Natural killer cell (primary cell): ENCODE measurements around the gene UROC1. TPM values are rescaled to one million over a fixed set of nuclear protein-coding genes. Genes with fewer than 3 reads are reported as not detected.

Source experiments
- ATAC-seq, 3 donors: fragments of 150-1000 bp in 2 of 3; fragments of 200-7000 bp in 1 of 3; cut with Tn5 transposase; 1 replicate in 1 of 3; 2 replicates in 2 of 3; pipeline ENCODE4 v1.10.0; 2021; ENCODE audit warnings: mild to moderate bottlenecking in 2 of 3, moderate library complexity in 2 of 3
- DNase-seq, 2 donors: peaks; one replicate each; pipeline versions ENCODE4 v3.0.0 to v3.0.0-alpha.2; 2013 to 2021; ENCODE audit warnings: mixed read lengths in 1 of 2
- H3K27ac ChIP-seq: one replicate; pipeline ENCODE4 v1.5.1; 2013; ENCODE audit warnings: mild to moderate bottlenecking, low read length
- H3K27me3 ChIP-seq: one replicate; pipeline ENCODE4 v1.6.1; 2013; ENCODE audit warnings: low read length; ENCODE audit not compliant: control insufficient read depth, insufficient read depth
- H3K36me3 ChIP-seq: one replicate; pipeline ENCODE4 v1.6.1; 2013; ENCODE audit warnings: low read length; ENCODE audit not compliant: control insufficient read depth, insufficient read depth
- H3K4me1 ChIP-seq: one replicate; pipeline ENCODE4 v1.6.1; 2013; ENCODE audit warnings: low read length; ENCODE audit not compliant: control insufficient read depth, insufficient read depth
- H3K4me3 ChIP-seq: one replicate; pipeline ENCODE4 v1.5.1; 2013; ENCODE audit warnings: low read length
- H3K9me3 ChIP-seq: one replicate; pipeline ENCODE4 v1.6.1; 2013; ENCODE audit warnings: low read length; ENCODE audit not compliant: control insufficient read depth, insufficient read depth
- H3K27ac Mint-ChIP-seq, 2 donors: one replicate each; pipeline ENCODE4 v1.8.0; 2022; ENCODE audit warnings: mild to moderate bottlenecking in 2 of 2, mixed read lengths in 2 of 2, moderate library complexity in 1 of 2
- H3K27me3 Mint-ChIP-seq, 2 donors: one replicate each; pipeline ENCODE4 v1.8.0; 2022; ENCODE audit warnings: low read depth in 2 of 2, mixed read lengths in 2 of 2
- H3K36me3 Mint-ChIP-seq: one replicate; pipeline ENCODE4 v1.8.0; 2022; ENCODE audit warnings: mixed read lengths
- H3K4me1 Mint-ChIP-seq, 2 donors: one replicate each; pipeline ENCODE4 v1.8.0; 2022; ENCODE audit warnings: mixed read lengths in 2 of 2
- H3K4me3 Mint-ChIP-seq: one replicate; pipeline ENCODE4 v1.8.0; 2022; ENCODE audit warnings: mild to moderate bottlenecking, moderate library complexity, mixed read lengths
- H3K9me3 Mint-ChIP-seq, 2 donors: one replicate each; pipeline ENCODE4 v1.8.0; 2022; ENCODE audit warnings: mixed read lengths in 2 of 2
- WGBS: methylation state at CpG from one replicate; pipeline ENCODE4 v1.1.7; 2013; ENCODE audit warnings: missing lambda C conversion rate; ENCODE audit not compliant: insufficient coverage; 5-methylcytosine and 5-hydroxymethylcytosine counted together
- intact Hi-C: fragments of 100-400 bp; cut with micrococcal nuclease; formaldehyde crosslinking; loops from one replicate; pipeline ENCODE4 v1.14.2; 2022
- total RNA-seq, 4 donors: library from RNA; stranded (reverse); fragments of 120-200 nt in 1 of 4; gene quantifications; one replicate each; pipeline versions ENCODE4 v1.2.3 to v1.2.4, GENCODE V29; 2013 to 2022
- TF ChIP-seq, protein P1 (sequence below): fragments of 200-600 bp; IDR thresholded peaks from one replicate; pipeline ENCODE4 v1.8.0; 2022; ENCODE audit warnings: antibody characterized with exemption

The UROC1 gene
- total RNA-seq, 3 donors from 2014 or later (not counting 1 experiment from before 2014, with no cell fraction given): not detected

DNA sequence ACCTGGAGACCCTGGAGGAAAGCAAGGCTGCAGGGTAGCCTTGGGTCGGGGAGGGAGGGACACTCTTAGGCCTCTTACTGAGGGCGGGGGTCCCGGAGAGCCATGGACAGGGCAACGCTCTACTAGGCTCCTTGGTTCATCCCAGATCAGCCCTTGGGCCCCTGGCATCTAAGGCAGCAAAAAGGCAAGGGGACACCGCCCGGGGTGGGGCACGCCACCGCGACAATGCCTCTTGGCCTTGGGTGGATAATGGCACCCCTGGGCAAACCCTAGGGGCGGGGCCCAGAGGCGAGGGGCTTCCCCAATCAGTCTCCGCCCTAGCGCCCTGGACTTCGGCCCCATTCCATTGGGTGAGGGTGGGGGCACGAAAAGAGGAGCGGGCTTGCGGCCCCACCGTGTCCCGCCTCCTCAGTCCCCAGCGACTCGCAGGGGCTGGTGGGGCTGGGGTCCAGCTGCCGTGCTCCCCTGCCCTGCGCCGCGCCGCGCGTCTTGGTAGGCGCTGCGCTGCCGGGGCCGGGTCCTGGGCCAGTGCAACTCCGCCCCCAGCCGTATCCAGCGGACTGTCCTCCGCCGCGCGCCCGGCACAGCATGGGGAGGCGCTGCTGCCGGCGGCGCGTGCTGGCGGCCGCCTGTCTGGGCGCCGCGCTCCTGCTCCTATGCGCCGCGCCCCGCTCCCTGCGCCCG lies 6.3 kb upstream of the UROC1 start, which contains the start of gene CHST13:
TSS of gene CHST13 (plus strand) at position 411 of the 684 bp plus-strand sequence. CDS start at position 589, 178 bp downstream.
- H3K4me3 Mint-ChIP-seq: no peak within 1 kb of the TSS
- 6% methylated on average over 56 of the region's 56 CpGs for WGBS

DNA sequence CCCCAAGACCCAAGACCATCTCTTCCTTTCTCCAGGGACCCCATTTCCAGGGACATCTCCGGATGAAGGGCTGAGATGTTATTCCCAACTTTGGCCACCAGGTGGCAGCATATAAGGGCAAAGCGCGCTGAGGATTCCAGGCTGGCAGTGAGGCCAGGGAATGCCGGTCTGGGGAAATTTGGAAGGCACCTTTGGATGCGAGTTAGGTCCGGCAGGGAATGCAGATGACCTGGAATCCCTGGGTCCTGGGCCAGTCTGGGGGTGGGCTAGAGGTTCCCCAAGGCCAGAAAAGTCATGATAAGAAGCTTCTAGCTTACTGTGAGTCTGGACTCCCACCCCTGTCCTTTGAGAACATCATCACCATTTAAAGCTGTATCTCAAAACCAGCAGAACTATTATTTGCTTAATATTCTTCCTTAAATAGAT lies 4.8 kb upstream of the UROC1 start:
- 2% methylated on average over 6 of the region's 6 CpGs for WGBS
- no peaks in the 10 kb centered on the region for H3K9me3 Mint-ChIP-seq
- H3K27ac ChIP-seq: no peak overlapping the region

More for the DNA sequence above, 6.3 kb upstream of the UROC1 start, which contains the start of gene CHST13:
- H3K36me3 ChIP-seq: no peaks in the 10 kb centered on the region
- H3K9me3 ChIP-seq: no peaks in the 10 kb centered on the region
- peaks cover 3% of the 10 kb centered on the region for H3K27me3 ChIP-seq
- Mint-ChIP-seq H3K9me3 (no peaks in the 10 kb centered on the region), H3K4me1 (peaks cover 0 to under 1% of the 10 kb centered on the region in 2 donors), H3K36me3 (no peaks in the 10 kb centered on the region), H3K27me3 (peaks cover 0 to 13% of the 10 kb centered on the region in 2 donors), H3K27ac (no peak within 1 kb of the TSS)
- intact Hi-C loops: loop anchor here (5.0 to 10.0 kb wide), 4 partner anchors 88 to 1023 kb away; partner anchors contain the start of gene PLXNA1
- DNase-seq: no peak
- no peak within 1 kb of the TSS for H3K4me3 ChIP-seq
- TF ChIP-seq, protein P1, sequence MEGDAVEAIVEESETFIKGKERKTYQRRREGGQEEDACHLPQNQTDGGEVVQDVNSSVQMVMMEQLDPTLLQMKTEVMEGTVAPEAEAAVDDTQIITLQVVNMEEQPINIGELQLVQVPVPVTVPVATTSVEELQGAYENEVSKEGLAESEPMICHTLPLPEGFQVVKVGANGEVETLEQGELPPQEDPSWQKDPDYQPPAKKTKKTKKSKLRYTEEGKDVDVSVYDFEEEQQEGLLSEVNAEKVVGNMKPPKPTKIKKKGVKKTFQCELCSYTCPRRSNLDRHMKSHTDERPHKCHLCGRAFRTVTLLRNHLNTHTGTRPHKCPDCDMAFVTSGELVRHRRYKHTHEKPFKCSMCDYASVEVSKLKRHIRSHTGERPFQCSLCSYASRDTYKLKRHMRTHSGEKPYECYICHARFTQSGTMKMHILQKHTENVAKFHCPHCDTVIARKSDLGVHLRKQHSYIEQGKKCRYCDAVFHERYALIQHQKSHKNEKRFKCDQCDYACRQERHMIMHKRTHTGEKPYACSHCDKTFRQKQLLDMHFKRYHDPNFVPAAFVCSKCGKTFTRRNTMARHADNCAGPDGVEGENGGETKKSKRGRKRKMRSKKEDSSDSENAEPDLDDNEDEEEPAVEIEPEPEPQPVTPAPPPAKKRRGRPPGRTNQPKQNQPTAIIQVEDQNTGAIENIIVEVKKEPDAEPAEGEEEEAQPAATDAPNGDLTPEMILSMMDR: no peak
- H3K4me1 ChIP-seq: peaks cover 12% of the 10 kb centered on the region
- no peak within 1 kb of the TSS for H3K27ac ChIP-seq
- ATAC-seq: peak; percentile 54 to 62 (median 58)

DNA sequence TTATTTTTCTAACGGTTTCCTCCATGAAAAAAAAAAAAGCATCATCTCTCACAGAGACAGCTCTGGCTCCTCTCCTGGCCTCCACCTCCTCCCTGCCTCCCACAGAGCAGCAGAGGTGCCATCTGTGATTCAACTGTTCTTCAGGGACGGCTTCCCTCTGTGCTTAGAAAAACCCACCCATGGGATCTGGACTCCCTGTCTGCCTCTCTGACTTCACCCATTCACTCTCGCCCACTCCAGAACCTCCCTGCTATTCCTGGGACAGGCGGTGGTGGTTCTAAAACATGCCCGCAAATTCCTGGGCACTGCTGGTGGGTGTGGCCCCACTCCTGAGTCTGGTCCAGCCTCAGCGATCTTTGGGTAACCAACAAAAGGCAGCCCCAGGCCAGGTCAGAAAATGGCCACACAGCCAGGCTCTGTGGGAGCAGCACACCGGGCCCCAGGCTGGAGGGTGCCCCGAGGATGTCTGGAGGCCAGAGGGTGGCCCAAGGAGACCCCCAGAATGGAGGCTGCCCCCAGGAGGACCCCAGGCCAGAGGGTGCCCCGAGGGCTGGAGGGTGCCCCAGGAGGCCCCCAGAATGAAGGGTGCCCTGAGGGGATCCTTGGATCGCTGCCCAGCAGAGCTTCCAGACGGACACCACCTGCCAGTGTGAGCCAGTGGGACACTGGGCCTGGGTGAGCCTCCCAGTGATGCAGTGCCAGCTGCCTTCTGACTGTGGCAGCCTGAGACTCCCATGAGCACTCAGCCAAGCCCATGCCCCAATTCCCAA lies 3.7 kb upstream of the UROC1 start:
- peaks cover 3% of the 10 kb centered on the region for H3K27me3 ChIP-seq
- no peak overlapping the region for H3K27ac Mint-ChIP-seq
- TF ChIP-seq, protein P1: no peak
- H3K4me3 Mint-ChIP-seq: no peak overlapping the region
- H3K36me3 ChIP-seq: no peaks in the 10 kb centered on the region
- no peaks in the 10 kb centered on the region for H3K36me3 Mint-ChIP-seq
- no peak overlapping the region for H3K4me3 ChIP-seq
- 86% methylated on average over 11 of the region's 11 CpGs for WGBS
- H3K4me1 Mint-ChIP-seq: no peaks in the 10 kb centered on the region
- H3K9me3 ChIP-seq: no peaks in the 10 kb centered on the region
- H3K27me3 Mint-ChIP-seq: peaks cover 0 to 13% of the 10 kb centered on the region in 2 donors
- DNase-seq: no peak
- ATAC-seq: no peak
- no peaks in the 10 kb centered on the region for H3K9me3 Mint-ChIP-seq
- intact Hi-C loops: loop anchor here (5.0 to 10.0 kb wide), 4 partner anchors 91 to 1026 kb away; partner anchors contain the start of gene PLXNA1
- peaks cover 12% of the 10 kb centered on the region for H3K4me1 ChIP-seq
- H3K27ac ChIP-seq: no peak overlapping the region

More for the DNA sequence above, 4.8 kb upstream of the UROC1 start:
- no peak overlapping the region for H3K4me3 ChIP-seq
- peaks cover 0 to 13% of the 10 kb centered on the region in 2 donors for H3K27me3 Mint-ChIP-seq
- peaks cover 12% of the 10 kb centered on the region for H3K4me1 ChIP-seq
- intact Hi-C loops: loop anchor here (5.0 to 10.0 kb wide), 4 partner anchors 90 to 1025 kb away; partner anchors contain the start of gene PLXNA1
- peak in 2 of 3 donors; percentile 42 to 54 for ATAC-seq
- H3K4me1 Mint-ChIP-seq: no peaks in the 10 kb centered on the region
- TF ChIP-seq, protein P1: peak; percentile 87
- H3K36me3 Mint-ChIP-seq: no peaks in the 10 kb centered on the region
- DNase-seq: peak; percentile 45 to 65
- peaks cover 3% of the 10 kb centered on the region for H3K27me3 ChIP-seq
- no peaks in the 10 kb centered on the region for H3K36me3 ChIP-seq
- H3K4me3 Mint-ChIP-seq: no peak overlapping the region
- no peak overlapping the region for H3K27ac Mint-ChIP-seq
- no peaks in the 10 kb centered on the region for H3K9me3 ChIP-seq
